GM21390 (cell line): ENCODE results near the gene ZSCAN31.
A peak's percentile ranks its signal among the peaks of the same experiment; 100 is the strongest.
"Not testable (repeated sequence)": the region's sequence is repeated elsewhere in the genome, so short reads cannot be mapped to it uniquely, and the experiment has no call there.

Experiments used
- ATAC-seq: cut with Tn5 transposase; IDR thresholded peaks from one replicate; pipeline ENCODE4 v1.9.1; 2021; ENCODE audit not compliant: unreplicated experiment

Gene ZSCAN31

DNA sequence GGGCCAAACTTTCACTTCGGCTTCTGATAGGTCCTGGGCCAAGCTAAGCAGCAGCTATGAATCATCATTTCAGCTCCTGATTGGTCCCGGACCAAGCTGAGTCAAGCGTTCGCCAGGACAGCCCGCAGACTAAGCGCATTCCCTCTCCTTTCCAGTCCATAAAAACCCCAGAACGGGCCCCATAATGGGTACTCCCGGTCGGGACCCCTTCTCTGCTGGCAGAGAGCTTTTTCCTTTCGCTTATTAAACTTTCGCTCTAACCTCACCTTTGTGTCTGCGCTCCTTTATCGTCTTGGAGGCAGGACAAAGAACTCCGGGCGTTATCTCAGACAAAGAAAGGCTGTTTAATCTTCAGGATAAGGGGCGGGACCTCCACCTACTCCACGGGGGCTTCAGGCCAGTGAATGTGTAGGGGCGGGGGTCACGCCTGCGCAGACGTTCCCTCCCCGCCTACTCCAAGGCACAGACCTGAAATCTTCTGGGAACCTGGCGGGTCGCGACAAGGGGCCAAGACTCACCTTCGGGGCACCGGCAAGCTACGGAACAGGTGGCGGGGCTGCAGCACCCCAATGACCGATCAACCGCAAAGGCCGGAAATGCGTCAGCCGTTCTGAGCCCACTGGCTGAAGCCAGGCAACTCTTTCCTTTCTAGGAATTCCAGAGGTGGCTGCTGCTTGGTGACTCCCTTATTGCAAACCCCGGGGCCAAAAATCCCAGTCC is at the start of gene ZSCAN31:
ZSCAN31 (minus strand) TSS at position 585 of the 720 bp plus-strand sequence. CDS start 6,465 bp downstream, outside the sequence.
- ATAC-seq, result peak; percentile 88

DNA sequence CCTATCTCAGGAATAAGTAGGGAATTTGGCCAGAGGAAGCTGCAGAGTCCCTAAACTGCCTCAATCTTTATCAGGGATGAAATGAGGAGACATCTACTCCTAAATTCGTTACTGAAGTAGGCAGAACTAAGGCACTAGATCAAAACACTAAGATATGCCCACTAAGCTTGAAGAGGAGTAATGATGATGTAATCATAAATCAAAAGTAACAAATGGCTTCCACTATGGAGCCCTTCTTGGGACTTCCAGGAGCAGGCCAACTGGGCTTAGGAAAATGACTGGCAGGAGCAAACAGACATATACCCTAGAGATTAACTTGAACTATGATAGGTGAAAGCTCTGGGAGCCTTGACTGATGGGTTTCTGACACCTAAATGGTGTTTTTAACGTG is 48.2 kb upstream of the ZSCAN31 start:
- ATAC-seq, result no peak

DNA sequence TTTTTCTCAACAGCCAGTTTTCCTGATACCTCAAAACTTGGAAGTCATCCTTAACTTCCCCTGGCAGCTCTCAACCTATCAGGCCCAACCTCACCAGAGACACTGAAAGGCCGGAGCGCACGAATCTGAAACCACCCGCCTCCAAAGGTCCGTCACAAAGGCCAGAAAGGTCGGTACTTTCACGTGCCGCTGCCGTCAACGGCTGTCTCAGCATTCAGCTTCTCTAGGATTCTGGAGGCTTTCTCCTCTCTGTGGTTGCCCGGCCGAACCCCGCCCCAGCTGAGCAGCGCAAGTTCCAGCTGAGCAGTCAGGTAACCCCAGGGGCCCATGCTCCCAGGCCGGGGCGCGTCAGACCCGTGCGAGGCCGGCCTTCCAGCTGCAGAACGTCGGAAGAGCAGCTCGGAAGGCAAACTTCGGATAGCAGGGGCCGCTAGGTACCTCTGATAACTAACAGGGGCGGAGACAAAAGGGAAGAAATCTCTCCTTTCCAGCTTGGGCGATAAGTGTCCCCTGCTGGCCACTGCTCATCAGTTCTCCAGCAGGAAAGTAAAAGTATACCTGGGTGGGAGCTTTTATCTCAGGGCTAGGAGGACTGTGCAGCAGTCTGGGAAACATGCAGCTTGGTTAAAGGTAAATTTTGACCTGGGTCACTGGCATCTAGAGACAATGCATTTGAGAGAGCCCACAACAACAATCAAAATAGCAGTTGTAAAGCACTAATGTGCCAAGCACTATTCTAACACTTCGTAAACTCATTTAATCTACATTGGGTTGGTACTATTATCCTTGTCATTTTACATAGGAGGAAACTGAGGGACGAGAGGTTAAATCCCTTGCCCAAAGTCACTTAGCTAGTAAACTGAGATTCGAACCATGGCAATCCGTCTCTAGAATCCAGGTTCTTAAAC is 47.5 kb upstream of the ZSCAN31 start:
- ATAC-seq, result peak; percentile 89

DNA sequence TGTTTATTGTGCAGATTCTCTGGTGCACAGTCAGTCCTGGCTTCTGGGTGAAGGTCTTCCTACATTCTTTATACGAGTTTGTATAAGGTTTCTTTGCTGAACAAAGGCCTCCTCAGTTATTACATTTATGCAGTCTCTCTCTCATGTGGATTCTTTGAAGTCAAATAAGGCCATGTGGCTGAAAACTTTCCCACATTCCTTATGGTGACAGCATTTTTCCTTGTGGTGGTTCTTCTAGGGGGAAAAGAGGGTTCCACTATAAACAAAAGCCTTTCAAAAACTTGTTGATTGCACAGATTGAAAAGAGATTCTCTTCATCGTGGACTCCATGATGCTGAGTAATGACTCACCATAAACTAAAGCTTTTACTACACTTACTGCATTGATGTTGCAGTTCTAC is 44.4 kb upstream of the ZSCAN31 start:
- no peak for ATAC-seq

- ATAC-seq, result no peak
Measured at GRCh38 chr6:28378644-28379043, 42.7 kb upstream of the ZSCAN31 start.

- ATAC-seq, result no peak
Measured at GRCh38 chr6:28377879-28378278, 41.9 kb upstream of the ZSCAN31 start.

GRCh38 chr6:28373925-28374324 is 38.0 kb upstream of the ZSCAN31 start:
- no peak for ATAC-seq

- ATAC-seq, result peak; percentile 68
Measured at GRCh38 chr6:28371706-28372451, 35.9 kb upstream of the ZSCAN31 start.

DNA sequence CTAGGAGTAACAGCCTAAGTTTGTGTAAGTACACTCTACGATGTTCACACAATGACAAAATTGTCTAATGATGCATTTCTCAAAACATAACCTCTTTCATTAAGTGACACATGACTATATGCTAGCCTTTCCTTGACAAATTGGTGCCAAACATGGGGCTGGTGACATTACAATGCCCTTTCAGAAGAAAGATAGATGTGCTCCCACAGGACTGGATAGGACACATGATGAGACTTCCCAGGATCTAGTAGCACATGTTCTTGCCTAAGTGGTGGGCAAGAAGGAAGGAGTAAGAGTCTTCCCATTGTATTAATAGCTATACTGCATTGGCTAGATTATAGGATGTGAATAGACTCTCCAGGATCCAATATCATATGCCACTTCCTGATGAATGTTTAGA is 35.3 kb upstream of the ZSCAN31 start:
- ATAC-seq, result no peak

DNA sequence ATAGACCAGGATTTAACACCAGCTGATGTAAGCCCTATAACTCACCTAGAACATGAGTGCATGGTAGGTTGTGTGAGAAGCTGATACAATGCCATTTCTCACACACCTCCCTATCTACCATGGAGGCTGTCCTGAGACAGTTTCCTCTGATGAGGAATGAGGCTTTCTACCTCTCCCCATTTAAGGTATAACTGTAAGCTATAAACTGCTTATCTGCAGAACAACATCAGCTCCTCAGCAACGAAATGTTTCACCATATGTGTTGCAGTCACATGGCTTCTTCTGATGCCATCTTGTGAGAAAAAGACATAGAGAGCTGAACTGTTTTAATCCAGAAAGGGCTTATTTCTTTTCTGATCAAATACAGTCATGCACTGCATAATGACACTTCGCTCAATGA is 34.5 kb upstream of the ZSCAN31 start:
- no peak for ATAC-seq

- ATAC-seq, result no peak
Measured at GRCh38 chr6:28369463-28369862, 33.5 kb upstream of the ZSCAN31 start.

DNA sequence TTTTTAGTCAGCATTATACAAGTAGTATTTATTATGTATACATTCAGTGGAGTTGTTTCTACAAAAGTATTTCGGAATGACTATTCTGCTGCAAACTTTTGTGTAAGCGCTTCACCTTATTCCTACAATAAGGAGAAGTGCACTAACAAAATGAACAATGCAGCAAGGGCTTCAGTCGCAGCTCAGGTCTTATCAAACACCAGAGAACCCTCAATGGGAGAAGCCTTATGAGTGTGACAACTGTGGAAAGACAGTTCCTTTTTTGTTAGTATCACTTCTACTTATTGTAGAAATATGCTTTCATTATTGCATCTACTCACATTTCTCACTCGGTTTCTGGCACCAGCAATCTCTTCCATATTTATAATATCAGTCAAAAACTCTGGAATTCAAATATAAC is 32.6 kb upstream of the ZSCAN31 start:
- peak; percentile 57 for ATAC-seq

DNA sequence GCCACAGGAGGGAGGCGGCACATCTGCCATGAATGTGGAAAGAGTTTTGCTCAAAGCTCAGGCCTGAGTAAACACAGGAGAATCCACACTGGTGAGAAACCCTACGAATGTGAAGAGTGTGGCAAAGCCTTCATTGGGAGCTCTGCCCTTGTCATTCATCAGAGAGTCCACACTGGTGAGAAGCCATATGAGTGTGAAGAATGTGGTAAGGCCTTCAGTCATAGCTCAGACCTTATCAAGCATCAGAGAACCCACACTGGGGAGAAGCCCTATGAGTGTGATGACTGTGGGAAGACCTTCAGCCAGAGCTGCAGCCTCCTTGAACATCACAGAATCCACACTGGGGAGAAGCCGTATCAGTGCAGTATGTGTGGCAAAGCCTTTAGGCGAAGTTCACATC is 29.6 kb upstream of the ZSCAN31 start:
- not testable (repeated sequence) for ATAC-seq

DNA sequence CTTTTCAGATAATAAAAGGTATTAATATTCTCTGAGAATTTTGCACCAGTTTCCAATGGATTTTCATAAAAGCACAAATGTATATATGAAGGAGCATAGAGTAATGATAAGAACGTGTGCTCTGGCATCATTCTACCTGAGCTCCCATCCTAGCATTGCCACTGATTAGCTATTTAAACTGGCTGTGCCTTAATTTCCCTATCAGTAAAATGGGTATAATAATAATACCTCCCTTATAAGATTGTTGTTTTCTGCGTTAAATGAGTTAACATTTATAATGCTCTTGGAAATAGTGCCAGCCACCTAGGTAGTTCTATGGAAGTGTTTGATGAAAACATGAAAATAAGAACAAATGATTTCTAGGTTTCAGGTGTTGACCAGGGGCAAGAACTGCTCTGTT is 25.0 kb upstream of the ZSCAN31 start:
- ATAC-seq, result no peak

- ATAC-seq, result not testable (repeated sequence)
Measured at GRCh38 chr6:28359562-28359961, 23.6 kb upstream of the ZSCAN31 start.

- ATAC-seq, result no peak
Measured at GRCh38 chr6:28357036-28357435, 21.1 kb upstream of the ZSCAN31 start.

DNA sequence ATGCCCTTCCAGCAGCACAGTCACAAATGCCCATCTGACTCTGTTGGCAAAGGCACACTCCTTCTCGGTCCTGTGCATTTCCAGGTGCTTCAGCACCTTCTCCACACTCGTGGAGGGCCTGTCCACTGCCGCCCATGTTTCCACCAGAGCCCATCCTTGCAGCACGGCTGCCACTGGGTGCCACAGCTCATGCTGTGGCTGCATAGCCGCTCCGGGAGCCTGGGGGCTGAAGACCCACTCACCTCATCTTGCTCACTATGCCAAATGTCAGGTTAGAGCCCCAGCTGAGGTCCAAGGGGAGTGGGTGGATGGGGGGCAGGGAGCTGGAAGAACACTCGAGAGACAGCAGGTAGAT is 20.7 kb upstream of the ZSCAN31 start:
- ATAC-seq, result no peak

- ATAC-seq, result peak; percentile 83
Measured at GRCh38 chr6:28355743-28356665, 20.1 kb upstream of the ZSCAN31 start.

DNA sequence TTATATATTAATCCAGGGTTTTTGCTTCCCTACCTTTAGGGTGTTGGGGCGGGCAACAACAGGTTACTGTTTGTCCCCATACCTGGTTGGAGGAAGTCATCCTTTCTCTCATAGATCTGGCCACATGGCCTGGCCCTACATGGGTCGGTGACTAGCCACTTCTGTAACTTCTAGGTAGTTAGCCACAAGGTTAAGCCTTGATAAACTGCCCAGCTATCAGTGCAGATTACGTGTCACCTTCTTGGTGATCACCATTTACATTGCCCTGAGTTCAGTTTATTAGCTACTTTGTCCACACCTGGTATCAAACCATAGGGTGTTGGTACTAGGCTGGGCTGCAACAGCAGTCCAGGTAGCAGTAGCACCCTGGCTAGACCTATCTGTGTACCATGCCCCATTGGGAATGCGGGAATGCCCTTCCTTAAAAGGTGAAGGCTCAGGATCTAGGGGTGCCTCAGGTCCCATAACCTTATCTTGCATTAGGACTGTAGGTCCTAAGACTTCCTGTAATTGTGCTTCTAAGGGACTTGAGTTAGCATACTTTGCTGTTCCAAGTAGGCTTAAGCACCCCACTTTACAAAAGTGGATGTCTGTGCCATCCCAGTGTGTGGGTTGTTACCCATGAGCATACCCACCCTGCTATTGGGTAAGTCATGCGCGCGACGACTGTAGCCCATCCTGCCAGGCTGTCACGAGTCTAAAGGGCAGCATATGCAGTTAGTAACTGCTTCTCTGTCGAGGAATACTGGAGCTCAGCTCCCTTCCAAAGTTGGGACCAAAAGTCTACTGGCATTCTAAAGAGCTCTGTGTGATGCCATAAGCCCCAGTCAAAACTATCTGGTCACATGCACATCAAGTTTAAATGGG is 19.0 kb upstream of the ZSCAN31 start:
- no peak for ATAC-seq
